RCC 7860 (cell line): ENCODE data around the gene KDM5B.

Experiments
- DNase-seq: peaks from one replicate; pipeline ENCODE4 v3.0.0-alpha.2; 2015; ENCODE audit warnings: low spot score
- FAIRE-seq: peaks from 2 replicates; lab custom pipeline; 2012; peaks lifted over from hg19 to GRCh38; lab: Jason Lieb, UNC

KDM5B gene

DNA sequence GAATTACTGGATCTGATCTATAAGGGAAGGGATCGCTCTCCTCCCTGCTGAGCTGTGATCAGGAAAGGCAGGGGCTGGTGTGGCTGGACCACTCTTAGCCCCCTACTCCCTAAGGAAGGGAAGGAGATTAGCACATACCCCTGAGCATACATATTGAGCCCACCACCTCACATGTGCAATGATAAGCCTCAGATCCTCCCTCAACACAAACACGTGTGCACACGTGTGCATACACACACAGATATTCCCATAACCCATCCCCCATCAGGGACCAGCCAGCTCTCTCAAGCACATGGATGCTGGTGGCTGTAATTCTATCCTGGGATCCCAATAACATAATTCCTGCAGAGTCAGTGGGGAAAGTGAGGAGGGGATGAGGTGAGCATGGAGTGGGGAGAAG is 119.1 kb downstream of the KDM5B start:
- no peak for FAIRE-seq

GRCh38 chr1:202688401-202688800 is 119.8 kb downstream of the KDM5B start:
- DNase-seq (no peak), FAIRE-seq (no peak)

More for the DNA sequence above, 119.1 kb downstream of the KDM5B start:
- no peak for DNase-seq

DNA sequence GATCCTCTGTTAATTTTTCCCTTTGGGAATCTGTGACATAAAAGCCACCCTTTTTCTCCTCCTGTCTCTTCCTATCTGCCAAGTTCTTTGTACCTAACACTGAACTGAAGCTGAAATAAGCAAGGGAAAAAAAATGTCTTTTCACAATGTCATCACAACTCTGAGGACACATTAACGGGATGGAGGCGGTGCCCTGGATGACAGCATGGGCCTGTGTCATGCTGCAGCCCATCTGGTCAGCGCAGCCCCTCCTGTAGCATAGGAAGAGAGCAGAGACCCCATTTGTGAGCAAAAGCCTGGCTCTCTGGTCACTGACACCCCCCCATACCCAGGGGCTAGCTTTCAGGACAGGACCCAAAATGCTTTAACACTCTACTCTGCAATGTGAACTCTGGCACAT is 120.4 kb downstream of the KDM5B start:
- DNase-seq (no peak), FAIRE-seq (no peak)

DNA sequence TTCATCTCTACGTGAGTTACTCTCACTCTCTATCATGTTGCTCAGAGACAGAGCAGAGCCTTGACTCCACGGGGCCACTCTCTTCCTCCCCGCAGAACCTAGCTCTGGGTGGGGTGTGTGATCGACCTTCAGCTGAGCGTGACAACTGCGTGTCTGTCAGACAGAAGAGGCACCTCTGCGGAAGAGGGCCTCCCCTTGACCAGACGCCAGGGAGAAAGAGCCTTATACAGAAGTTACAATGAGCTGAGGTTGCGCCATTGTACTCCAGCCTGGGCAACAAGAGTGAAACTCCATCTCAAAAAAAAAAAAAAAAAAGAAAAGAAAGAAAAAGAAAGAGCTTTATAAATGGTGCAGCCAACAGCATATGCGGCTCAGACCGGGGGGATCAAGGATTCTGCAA is 120.9 kb downstream of the KDM5B start:
- FAIRE-seq = no peak

DNA sequence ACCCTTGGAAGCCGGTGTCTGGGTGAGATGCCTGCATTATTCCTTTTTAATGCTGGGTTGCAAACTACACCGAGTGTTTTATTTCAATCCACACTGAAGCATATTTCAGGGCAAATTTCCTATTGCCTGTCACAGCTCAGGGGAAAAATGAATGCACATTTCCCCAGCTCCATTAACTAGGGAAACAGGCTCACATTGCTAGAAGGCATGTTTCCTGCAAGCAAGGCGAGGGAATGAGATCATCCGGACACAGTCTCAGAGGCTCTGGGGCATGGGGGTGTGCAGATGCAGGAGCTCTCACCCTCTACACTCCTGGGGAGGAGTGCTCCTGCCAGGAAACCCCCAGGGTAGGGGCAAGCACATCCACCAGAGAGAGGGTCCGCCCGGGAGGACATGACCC is 122.6 kb downstream of the KDM5B start:
- FAIRE-seq (no peak), DNase-seq (no peak)

More for the DNA sequence above, 120.9 kb downstream of the KDM5B start:
- DNase-seq = no peak

DNA sequence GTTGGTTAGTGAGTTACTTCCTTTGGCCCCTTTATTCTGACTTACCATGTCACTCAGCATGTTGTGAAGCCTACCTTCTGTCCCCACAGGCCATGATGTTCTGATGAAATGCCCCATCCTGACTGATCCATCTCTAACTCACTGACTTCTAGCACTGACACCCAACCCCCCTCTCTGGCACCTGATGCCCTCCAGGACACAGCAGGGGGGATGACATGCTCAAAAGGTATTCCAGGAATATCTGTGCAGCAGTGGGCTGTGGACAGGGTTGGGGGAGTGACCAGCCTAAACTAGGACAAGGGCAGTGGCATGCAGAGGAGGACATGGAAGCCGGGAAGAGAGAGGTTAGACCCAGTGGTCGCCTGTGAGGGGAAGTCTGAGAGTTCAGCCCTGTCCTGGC is 123.5 kb downstream of the KDM5B start:
- DNase-seq (no peak), FAIRE-seq (no peak)

DNA sequence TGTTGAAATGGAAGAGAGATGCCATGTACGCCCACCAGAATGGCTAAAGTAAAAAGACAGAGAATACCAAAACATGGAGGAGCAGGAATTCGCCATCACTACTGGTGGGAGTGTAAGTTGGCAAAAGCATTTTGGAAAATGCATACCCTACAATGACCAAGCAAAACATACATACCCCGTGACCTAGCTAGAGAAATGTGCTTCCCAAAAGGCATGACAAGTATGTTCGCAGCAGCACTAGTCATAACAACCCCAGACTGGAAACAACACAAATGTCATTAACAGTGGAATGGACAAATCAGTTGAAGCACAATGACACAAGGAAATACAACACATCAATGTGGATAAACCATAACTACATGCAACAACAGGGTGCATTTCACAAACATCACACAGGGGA is 125.2 kb downstream of the KDM5B start:
- DNase-seq (no peak), FAIRE-seq (no peak)

GRCh38 chr1:202682477-202682876 is 125.7 kb downstream of the KDM5B start:
- no peak for FAIRE-seq
- DNase-seq = no peak

GRCh38 chr1:202681736-202682420 is 126.3 kb downstream of the KDM5B start:
- DNase-seq (no peak), FAIRE-seq (no peak)

- FAIRE-seq (no peak), DNase-seq (no peak)
These were observed 127.5 kb downstream of the KDM5B start for GRCh38 chr1:202680586-202681352.

DNA sequence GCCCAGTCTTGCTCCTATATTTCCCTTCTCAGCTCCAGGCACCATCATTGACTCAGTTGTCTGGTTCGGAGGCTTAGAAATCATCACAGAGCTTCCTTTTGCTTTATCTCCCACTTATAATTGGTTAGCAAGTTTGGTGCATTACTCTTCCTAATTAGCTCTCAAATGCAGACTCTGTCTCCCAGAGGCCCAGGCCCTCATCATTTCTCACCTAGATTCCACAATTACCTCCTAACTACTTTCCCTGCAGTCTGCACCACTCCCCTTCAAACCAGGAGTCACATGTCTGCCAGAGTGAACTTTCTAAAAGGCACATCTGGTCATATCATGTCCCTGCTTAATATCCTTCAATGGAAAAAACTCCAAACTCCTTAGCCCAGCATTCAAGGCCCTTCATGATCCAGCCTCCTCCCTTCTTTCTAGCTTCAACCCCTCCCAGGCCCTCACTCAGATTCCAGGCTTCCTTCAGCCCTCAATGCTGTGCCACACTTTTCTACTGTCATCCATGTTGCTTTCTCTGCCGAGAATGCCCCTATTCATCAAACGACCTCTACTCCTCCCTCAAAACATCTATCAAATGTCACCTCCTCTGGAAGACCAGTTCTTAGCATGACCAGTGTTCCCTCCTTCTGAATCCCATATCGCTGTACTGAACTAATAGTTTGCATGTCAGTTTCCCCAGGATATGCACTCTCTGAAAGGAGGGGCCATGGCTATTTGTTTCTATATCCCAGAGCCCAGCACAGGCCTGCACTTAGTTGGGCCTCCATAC is 128.6 kb downstream of the KDM5B start:
- no peak for FAIRE-seq

GRCh38 chr1:202677433-202677832 is 130.8 kb downstream of the KDM5B start:
- FAIRE-seq = no peak

More for the DNA sequence above, 128.6 kb downstream of the KDM5B start:
- DNase-seq = no peak

More at GRCh38 chr1:202677433-202677832, 130.8 kb downstream of the KDM5B start:
- DNase-seq = no peak
